ENCODE data around the gene TUBA4A.

TUBA4A gene

DNA sequence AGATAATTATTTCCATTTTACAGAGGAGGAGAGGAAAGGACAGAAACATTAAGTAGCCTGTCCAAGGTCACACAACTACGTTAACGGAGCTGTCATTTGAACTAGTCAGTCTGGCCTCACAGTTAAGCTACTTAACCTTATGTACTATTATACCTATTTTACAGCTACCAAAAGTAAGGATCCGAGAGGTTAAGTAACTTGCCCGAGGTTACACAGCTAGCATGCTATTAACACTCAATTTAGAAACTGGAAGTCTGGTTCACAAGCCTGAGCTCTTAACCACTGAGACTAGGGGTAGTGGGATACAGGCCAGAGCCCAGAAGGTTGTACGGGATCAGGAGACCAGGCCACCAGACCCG lies 8.9 kb downstream of the TUBA4A start:
- no peak for DNase-seq

DNA sequence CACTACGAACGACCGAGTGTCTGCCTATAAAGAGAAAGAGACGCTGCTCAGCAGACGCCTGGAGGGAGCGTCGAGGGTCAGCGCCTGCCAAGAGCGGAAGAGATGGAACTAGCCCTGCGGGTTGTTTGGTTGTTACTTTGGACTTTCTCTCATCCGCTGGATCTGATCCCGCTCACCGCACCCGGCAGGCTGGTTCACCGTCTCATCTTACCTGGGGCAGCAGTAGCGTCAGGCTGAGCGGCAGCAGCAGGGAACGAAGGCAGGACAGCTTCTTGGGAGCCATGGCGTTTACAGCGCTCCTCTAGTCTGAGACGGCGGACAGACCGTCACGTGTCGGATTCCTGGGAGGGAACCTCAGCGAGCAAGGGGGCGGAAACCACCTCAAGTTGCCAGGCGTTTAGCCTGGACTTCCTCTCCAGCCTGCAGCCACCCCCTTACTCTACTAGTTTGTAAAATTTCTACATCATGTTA lies 10.4 kb downstream of the TUBA4A start:
- no peak for DNase-seq

DNA sequence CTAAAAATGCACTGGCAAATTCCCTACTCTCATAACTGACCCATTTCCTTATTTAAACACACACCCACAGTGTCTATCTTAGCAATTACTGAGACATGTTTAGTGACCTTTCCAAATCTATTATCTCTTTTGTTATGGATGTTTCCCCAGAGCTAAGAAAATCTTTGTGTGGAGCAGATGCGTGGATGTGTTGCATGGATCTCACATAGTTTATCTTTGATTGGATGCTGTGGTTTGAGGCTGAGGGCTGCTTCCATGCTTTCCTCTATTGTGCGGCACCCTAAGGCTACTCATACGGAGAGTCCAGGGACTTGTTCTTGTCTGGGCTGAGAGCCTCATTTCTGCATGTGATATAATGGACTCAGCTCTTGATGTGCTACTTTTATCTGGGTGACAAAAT lies 19.4 kb downstream of the TUBA4A start:
- DNase-seq, result no peak

DNA sequence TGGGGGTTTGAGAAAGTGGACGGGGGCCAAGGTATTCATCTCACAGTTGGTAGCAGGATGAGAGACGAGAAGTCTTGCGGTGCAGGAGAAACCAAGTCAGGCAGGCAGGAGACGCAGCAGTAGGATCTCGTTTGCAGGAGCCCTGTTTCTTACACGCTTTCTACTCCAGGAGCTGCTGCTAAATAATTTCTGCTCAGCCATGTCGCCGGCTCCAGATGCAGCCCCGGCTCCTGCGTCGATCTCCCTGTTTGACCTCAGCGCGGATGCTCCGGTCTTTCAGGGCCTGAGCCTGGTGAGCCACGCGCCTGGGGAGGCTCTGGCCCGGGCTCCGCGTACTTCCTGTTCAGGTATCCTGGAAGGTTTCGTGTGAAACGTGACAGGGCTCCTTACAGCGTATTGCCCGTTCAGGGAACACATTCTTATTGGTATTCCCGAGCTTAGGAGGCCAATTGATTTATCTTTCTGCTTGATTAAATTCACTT lies 23.6 kb downstream of the TUBA4A start:
- peak in 3 of 56 donors; percentile 17 to 52 (median 51) for DNase-seq

DNA sequence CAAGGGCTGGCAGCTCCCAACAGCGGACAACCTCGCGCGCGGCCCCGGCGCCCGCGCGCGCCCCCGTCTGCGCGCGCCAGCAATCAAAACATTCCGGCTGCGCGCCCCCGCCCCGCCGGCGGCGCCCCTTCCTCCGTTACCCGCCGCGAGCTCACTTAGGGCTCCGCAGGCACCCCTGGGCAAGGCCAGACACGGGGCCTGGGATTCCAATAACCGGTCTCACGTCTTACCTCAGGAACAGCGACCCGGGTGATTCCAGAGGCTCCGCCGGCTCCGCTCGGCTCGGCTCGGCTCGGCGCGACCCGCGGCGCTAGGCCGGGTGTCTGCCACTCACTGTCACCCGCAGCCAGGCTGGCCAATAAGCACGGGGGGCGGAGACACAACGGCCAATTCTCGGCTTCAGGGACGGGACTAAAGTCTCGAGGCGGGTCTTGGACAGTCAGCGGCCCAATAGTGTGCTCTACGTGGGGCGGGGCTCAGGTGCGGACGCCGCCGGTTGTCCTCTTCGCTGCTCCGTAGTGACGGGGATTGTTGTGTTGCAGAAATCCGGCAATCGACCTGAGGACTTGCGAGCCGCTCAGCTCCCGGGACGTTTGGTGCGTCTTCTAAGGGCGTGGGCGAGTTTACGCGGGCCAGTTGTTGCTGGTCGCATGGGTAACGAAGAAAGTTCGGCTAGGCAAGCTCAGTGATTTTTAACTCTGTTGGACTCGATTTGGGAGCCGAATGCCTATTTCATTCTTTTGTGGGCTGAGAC lies 24.2 kb downstream of the TUBA4A start, which contains the start of the genes ANKZF1 and ATG9A:
Gene ANKZF1 (plus strand): TSS at position 502 of the 754 bp plus-strand sequence. CDS start 452 bp downstream, outside the sequence.
Gene ATG9A (minus strand): TSS at position 332 of the 754 bp plus-strand sequence. CDS start 1,612 bp downstream, outside the sequence.
- peak; percentile 53 to 99 (median 98) for DNase-seq

DNA sequence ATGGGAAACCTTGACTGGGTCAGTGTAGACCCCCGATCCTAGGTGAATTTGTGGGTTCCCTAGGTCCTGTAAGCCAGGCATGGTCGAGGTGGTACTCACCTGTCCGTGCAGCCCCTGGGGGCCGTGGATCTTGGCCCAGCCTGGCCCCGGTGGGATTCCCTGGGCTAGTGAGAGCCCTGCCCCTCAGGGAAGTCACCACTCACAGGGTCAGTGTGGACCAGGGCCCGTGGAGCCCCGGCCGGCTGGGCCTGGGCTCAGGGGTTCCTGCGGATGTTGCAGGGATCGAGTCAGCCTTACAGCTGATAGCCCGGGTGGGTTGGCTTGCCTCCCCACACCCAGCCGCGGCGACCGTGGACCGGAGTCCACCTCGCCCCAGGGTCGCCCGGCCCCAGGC lies 24.8 kb downstream of the TUBA4A start:
- peak in 1 of 56 donors; percentile 44 for DNase-seq

DNA sequence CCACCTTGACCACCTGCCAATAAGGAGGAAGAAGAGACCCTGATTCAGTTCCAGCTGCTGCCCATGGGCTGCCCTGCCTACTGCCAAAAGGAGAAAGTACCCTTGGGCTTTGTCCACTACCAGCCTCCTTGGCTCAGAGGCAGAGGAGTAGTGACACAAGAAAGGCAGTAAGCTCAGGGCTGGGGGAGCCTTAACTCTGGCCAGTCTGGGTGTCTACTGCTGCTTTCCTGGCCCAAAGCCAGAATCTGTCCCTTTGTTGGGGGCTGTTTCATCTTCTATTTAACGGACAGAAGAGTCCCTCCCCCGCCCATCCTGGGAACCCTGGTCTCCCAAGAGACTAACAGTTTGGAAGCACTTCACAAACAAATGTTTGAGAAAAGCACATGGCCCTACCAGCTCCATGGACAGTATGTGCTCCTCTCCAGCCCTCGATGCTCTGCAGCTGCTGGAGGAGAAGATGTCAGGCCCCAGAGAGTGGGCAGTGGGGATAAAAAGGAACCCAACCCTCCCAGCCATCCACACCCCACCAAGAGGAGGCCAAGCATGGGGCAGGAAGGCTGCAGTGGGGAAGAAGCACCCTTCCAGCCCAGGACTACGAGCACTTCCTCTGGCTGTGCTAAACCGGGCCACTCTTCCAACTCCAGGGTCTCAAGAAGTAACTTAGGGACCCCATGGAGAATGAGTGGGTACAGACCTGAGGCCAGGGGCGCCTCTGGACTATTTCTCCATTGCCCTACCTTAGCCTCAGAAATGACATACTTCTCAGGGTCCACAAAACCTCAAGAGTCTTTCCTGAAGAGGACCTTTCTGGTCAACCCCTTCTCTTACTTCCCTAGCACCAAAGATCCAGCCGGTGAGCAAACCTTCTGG lies 25.4 kb downstream of the TUBA4A start:
- peak in 1 of 56 donors; percentile 45 for DNase-seq

DNA sequence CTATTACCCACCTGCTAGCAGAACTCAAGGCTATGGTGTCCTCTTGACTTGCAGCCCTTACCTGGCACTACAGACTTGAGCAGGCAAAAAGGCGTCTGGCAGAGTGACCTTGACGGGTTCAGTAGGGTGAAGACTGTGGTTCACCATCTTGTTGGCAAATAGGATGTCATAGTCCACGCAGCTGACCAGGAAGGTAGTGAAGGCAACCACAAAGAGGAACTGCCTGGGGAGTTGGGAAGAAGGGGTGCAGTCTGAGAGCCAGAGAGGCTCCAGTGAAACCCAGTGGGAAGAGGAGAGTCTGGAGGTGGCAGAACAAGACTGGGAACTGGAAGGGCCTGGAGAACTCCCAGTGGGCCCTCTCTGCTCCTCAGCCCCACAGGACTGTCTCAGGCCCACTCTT lies 28.4 kb downstream of the TUBA4A start:
- no peak for DNase-seq

DNA sequence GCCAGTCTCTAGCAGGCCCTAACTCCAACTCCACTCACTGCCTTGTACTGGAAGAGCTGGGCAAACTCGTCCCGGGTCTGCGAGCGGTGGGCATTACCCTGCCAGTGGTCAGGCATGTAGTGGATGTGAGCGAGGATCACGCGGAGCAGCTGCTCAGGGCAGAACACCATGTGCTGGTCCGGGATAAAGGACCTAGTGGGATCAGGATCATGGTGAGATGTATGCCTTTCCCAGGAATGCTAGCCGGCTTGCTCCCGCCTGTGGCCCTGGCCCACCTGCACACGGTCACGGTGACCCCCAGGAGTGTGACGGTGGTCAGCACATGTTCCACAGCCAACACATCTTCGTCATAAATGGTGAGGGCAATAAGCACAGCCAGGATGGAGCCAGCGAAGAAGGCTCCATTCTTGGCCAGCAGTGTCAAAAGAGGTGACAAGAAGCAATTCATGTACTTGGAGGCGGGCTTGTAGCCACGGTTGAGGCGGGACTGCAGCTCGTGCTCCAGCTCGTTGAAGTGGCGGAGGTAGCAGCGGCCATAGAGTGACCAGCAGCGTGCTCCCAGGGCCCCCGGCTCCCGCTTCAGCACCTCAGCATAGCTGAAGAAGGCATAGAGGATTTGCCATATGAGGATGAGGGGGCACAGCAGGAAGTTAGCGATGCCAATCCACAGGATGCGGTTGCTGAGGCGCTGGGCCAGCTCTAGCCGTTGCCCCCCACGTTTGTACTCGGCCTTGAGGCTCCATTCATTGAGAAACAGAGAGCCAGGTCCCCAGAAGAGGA lies 29.7 kb downstream of the TUBA4A start:
- DNase-seq, result no peak

DNA sequence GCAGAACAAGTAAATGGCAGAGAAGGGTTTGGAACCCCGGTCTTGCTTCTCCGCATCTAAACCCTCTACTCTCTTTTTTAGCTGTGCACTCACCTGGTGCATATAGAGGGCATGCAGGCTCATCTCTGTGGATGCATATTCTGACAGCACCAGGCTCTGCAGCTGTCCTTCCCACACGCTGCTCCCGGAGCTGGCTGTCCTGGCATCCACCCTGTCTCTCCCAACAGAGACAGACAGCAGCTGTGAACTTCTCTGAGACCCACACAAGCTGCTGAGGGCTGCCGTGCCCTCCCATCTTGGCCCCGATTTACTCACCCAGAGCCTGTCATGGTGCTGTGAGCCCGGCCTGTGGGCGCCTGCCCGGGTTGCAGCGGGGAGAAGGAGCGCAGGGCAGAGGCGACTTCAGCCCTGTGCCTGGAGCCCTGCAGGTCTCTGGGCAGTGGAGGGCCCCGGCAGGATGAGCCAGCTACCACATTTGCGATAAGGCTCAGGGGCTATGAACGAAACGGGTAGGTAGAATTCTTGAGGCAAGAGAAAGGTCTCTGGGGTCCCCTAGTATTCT lies 31.7 kb downstream of the TUBA4A start:
- DNase-seq, result peak in 1 of 56 donors; percentile 2

DNA sequence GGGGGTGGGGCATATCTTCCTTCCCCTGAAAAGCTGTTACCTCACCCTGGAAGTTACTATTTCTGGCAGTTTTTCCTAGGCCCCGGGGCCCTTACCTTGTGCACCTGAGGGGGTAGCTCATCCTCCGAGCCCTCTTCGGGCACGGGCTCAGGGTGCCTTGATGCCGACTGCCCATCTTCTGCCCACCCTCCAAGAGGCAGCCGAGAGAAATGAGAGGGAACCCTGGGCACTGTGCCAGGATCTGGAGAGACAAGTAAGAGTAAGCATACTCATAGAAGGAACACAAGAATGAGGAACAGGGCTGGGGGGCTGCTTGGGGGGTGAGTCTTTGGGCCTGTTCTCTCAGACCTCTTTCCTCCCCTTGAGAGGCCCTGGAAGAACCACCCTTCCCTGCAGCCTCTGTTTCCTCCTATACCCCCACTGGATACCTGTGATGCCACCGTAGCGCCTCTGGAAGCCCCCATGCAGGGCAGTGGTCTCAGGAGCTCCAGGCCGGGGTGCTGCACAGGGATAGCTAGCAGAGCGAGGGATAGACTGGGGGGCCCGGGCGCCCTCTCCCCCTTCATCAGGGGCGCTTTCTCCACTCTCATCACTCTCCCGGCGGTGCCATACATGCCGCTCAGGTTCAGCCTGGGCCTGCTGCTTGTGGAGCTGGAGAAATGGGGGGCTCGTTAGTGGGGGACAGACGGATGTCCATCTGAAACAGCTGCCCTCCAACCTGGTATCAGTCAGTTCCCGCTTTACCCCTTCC lies 32.9 kb downstream of the TUBA4A start:
- DNase-seq, result no peak

DNA sequence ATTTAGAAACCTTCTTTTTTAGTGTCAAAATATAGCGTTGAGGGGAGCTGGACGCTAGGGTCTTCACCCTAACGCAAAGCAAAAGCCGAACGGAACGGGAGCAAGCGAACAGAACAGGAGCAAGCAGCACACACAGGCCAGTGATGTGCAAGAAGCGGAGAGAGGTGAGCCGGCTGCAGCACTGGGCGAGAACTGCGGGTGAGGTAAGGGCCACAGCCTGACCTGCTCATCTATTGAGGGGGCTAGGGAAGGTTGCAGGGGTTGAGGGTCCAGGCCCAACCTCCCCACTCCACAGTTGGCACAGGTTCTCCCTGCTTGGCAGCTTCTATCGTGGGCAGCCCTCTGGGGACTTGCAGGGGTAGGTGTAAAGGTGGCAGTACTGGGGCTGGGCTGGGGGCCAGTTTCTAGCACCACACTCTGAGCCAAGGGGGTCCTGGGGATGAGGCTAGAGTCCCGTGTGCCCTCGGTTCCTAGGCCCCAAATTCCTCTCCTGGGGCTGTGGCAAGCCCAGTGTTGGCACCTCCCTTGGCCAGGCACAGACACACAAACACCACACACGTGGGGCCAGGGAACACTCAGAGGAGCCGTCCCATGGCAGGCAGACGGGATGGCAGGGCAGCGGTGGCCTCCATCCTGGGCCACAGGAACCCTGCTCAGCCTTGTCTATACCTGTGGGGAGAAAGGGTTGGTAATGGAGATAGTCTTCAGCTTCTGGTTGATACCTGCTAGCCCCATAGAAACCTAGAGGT lies 33.8 kb downstream of the TUBA4A start:
- DNase-seq, result no peak

DNA sequence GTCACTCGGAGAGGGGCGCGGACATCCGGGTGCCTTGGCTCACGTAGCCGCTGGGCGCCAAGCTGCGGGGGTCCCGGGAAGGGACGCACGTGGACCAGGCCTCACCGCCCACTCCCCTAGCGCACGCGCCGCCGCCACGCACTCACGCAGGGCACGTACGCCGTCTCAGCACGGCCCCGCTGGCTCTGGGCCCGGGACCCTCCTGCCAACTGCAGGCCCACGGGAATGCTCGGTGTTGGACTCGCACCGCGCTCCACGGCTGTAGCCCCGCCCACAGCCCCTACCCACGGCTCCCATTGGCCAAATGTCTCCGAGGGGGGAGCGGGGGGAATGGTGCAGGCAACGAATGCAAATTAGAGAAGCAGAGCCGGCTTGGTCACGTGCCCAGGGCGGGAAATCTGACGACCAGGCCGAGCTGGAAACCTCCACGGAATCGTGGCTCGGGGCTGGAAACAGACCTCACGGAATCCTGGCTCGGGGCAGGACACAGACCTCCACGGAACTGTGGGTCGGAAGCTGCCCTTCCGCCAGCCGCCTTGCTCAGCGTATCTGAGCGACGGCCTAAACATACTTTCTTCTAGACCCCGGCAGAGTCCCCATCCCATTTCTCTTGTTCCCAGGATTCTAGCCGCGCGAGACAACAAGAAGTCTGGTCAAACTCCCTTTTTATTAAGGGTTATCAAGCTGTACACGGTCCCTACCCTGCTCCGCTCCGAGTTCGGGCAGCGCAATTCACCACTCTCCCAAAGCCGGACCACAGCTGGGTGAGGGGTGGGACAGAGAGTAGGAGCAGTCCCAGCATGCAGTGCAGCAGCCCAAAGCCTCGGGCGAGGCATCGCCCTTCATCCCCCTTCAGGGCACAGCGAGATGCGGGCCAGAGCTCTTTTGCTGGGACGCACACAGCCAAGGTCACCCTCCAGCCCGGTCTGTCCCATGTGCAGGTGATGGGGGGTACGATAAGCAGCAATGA lies 34.7 kb downstream of the TUBA4A start, which contains the start of gene ABCB6:
Gene ABCB6 (minus strand): TSS at position 227 of the 970 bp plus-strand sequence. CDS start 285 bp downstream, outside the sequence.
- peak; percentile 24 to 99 (median 94) for DNase-seq

DNA sequence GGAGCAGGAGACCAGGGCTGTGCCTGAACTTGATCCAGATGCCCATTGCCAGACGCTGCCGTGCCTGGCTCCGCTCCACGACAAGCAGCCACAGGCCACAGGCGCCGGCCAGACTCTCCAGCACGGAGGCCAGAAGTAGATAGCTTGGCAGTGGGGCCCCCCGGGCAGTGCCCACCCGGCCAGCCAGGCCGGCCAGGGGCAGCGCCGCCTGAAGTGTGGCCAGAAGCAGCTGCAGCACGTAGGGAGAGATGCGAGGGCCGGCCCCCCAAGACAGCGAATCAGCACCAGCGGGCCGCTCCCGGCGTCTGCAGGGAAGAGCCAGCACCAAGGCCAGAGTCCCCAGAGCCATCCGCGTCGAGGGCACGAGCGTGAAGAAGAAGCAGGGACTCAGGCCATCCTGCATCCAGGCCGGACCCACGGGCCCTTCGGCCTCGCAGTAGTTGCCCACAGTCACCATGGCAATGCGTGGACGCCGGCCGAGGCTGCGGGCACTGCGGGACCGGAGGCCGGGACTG lies 35.4 kb downstream of the TUBA4A start:
- peak in 49 of 56 donors; percentile 26 to 87 (median 67) for DNase-seq

DNA sequence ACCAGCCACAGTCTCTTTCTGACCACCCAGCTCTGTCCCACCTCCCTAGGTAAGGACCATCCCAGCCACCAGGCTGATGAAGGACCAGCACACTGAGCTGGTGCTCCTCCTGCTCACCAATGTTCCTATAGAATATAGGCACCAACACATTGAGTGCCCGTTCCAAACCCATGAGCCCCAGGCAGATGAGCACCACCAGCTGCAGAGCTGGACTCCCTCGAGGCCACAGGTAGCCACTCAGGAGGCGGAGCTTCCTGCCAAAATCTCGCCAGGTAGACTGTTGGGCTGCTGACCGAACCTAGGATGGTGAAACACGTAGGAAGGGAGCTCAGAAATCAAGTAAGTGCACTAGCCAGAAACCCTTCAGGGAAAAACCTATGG lies 37.2 kb downstream of the TUBA4A start:
- no peak for DNase-seq

DNA sequence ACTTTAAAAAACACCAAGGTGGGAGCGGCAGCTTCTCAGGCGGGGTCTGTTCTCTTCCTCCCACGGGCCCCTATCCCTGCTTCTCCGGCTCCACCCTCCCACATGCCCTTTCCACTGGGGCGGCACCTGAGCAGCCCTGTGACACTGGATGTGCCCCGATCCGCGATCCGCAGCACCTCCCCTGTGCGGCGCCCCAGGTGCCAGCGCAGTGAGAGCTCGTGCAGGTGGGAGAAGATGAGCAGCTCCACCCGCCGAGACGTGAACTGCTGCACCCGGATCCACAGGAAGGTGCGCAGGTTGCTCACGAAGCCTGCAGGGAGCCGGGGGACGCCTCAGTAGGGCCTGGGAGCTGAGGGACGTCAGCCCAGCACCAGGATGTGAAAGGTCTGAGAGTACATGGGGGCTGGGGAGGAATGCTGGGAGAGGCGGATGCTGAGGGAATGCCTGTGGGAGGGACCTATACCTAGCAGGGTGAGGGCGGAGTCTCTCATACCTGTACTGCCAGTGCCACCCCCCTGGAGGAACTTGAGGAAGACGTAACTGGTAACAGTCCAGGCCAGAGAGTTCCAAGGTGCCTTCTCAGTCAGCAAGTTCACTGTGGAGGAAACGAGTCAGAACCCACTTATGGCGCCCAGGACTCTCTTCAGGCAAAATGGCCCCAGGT lies 37.7 kb downstream of the TUBA4A start:
- no peak for DNase-seq

DNA sequence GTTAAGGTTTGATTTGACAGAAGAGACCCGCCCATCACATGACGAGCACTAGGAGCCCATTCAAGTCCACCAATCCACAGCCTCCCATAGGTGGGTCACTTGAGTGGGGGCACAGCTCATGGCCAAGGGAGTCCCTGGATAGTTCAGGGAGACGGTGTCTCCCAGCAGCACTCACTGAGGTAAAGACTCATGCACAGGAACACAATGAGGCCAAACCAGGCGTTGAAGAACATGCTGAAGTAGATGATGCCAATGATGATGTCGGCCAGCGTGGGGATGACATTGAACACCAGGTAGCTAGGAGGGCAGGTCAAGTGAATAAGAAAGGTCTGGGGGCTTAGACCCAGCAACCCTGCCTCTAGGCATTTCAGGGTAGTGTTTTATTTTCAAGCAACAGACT lies 38.9 kb downstream of the TUBA4A start:
- no peak for DNase-seq
